Brain microvascular endothelial cell (primary cell): Measurements from ENCODE around the gene COPS9.
A peak's percentile ranks its signal among the peaks of the same experiment; 100 is the strongest.

Source experiments
- DNase-seq: peaks from one replicate; pipeline ENCODE4 v3.0.0-alpha.2; 2020
- H3K27ac ChIP-seq: fragments of 250-450 bp; sonication (Bioruptor Pico); 2 replicates; pipeline ENCODE4 v1.5.1; 2020; ENCODE audit warnings: mild to moderate bottlenecking, moderate library complexity
- H3K27me3 ChIP-seq: fragments of 250-450 bp; sonication (Bioruptor Pico); replicated peaks from 2 replicates; pipeline ENCODE4 v1.5.1; 2020; ENCODE audit warnings: mild to moderate bottlenecking
- H3K36me3 ChIP-seq: fragments of 250-450 bp; sonication (Bioruptor Pico); replicated peaks from 2 replicates; pipeline ENCODE4 v1.5.1; 2020; ENCODE audit warnings: mild to moderate bottlenecking
- H3K4me3 ChIP-seq: 2 replicates; pipeline ENCODE4 v1.5.1; 2011; ENCODE audit warnings: low read depth, mild to moderate bottlenecking, control low read depth, low read length, moderate library complexity
- in situ Hi-C: cut with HindIII; loops from 2 replicates; pipeline ENCODE4 v1.10.0; 2017; ENCODE audit warnings: low sequenced_read_pairs, low pct_ligation_motif_present
- TF ChIP-seq, protein P1 (sequence below): IDR thresholded peaks from 2 replicates; pipeline ENCODE4 v1.5.1; 2011; ENCODE audit warnings: low read depth, mild to moderate bottlenecking, moderate library complexity, low read length, control low read depth, inconsistent platforms; ENCODE audit errors: missing control alignments

COPS9 gene

DNA sequence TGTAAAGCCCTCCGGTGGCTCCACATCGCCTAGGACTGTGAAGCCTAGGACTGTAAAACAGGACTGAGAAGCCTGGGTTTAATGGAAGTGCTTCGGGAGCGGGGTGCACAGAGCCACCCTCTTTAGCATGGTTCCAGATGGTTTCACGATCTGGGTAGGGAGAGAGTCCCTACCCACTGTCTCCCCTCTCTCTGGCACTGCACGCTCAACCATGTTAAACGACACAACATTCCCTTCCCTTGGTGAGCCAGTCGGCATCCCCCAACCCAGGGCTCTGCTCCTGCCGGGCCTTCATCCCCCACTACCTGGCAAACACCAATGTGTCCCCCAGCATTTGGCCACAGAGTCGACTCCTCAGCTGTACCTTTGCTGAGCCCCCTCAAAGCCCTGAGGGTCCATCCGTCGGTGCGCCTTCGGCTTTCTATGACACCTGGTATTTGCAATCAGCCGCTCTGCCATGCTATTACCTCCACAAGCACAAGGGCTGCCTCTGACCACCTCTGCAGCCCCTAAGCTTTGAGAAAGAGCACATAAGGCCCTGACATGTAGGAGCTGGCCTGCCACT, 1.1 kb downstream of the COPS9 start:
- H3K27ac ChIP-seq: no peak overlapping the region
- TF ChIP-seq, protein P1, sequence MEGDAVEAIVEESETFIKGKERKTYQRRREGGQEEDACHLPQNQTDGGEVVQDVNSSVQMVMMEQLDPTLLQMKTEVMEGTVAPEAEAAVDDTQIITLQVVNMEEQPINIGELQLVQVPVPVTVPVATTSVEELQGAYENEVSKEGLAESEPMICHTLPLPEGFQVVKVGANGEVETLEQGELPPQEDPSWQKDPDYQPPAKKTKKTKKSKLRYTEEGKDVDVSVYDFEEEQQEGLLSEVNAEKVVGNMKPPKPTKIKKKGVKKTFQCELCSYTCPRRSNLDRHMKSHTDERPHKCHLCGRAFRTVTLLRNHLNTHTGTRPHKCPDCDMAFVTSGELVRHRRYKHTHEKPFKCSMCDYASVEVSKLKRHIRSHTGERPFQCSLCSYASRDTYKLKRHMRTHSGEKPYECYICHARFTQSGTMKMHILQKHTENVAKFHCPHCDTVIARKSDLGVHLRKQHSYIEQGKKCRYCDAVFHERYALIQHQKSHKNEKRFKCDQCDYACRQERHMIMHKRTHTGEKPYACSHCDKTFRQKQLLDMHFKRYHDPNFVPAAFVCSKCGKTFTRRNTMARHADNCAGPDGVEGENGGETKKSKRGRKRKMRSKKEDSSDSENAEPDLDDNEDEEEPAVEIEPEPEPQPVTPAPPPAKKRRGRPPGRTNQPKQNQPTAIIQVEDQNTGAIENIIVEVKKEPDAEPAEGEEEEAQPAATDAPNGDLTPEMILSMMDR: no peak

GRCh38 chr2:240134466-240134865, 1.6 kb downstream of the COPS9 start:
- H3K36me3 ChIP-seq: peaks cover 35% of the 10 kb centered on the region

More for the DNA sequence above, 1.1 kb downstream of the COPS9 start:
- Histone ChIP-seq H3K36me3 (peaks cover 29% of the 10 kb centered on the region), H3K27me3 (no peaks in the 10 kb centered on the region), H3K4me3 (peak overlapping the region; percentile 88)
- DNase-seq: no peak
- in situ Hi-C loops: no loop called here

GRCh38 chr2:240133401-240133800, 2.7 kb downstream of the COPS9 start:
- Histone ChIP-seq H3K4me3 (no peak overlapping the region), H3K36me3 (peaks cover 40% of the 10 kb centered on the region), H3K27ac (no peak overlapping the region), H3K27me3 (no peaks in the 10 kb centered on the region)
- TF ChIP-seq, protein P1: no peak
- in situ Hi-C loops: no loop called here
- DNase-seq: no peak

More at GRCh38 chr2:240134466-240134865, 1.6 kb downstream of the COPS9 start:
- in situ Hi-C loops: no loop called here
- TF ChIP-seq, protein P1: no peak
- Histone ChIP-seq H3K27ac (no peak overlapping the region), H3K27me3 (no peaks in the 10 kb centered on the region), H3K4me3 (no peak overlapping the region)
- no peak for DNase-seq

GRCh38 chr2:240132651-240132980, 3.5 kb downstream of the COPS9 start:
- peaks cover 46% of the 10 kb centered on the region for H3K36me3 ChIP-seq
- H3K27me3 ChIP-seq: no peaks in the 10 kb centered on the region
- in situ Hi-C loops: no loop called here

DNA sequence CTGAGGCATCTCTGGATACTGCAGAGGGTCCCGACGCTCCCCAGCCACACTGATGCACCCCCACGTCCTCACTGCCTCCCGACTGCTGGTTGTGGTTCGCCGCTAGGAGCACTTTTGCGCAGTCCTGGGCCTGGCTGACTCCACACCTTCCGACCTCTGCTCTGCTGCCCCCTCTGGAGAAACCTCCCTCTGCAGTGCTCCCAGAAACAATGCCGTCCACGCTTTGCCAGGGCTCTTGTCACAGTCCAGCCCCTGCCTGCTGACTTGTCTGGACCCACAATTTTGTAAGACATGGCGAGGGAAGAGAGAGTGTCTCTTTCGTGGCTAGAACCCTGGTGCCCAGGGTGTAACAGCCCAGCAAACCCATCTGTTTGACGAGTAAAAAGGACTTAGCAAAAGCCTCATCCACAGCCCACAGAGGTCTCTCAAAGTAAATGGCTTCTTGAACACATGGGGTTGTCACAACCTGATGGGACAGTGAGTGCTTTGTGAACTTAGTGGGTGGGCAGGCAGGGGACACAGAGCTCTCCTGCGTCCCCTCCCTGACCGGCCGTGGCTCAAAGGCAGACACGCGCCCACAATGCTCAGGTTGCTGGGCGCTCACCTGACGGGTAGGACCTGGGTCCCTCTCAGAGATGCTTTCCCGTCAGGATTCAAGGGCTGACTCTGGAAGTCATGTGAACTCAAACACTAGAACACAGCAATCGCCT, 4.0 kb downstream of the COPS9 start:
- TF ChIP-seq, protein P1: peak; percentile 45
- in situ Hi-C loops: no loop called here
- Histone ChIP-seq H3K36me3 (peaks cover 50% of the 10 kb centered on the region), H3K27me3 (no peaks in the 10 kb centered on the region), H3K27ac (no peak overlapping the region), H3K4me3 (no peak overlapping the region)
- no peak for DNase-seq

More at GRCh38 chr2:240132651-240132980, 3.5 kb downstream of the COPS9 start:
- TF ChIP-seq, protein P1: no peak
- H3K27ac ChIP-seq: no peak overlapping the region
- no peak for DNase-seq
- H3K4me3 ChIP-seq: no peak overlapping the region
